ENCODE measurements around the gene OBP2A.

DNA sequence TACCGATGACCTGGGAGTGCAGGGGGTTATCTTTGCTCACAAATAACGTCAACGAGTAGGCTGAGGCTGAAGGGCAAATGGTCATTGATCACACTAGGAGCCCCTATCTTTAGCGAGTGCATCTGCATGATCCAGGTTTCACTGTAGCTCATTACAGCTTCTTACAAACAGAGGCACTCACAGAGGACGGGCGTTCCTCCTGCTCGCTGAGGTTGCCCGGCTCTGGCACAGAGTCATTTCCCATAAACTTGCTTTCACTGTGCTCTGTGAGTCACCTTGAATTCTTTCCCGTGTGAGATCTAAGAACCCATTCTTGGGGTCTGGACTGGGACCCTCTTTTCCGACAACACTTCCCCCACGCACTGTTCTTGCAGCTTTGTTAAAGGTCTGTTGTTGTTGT, 13.7 kb downstream of the OBP2A start:
- TF ChIP-seq, protein P1, sequence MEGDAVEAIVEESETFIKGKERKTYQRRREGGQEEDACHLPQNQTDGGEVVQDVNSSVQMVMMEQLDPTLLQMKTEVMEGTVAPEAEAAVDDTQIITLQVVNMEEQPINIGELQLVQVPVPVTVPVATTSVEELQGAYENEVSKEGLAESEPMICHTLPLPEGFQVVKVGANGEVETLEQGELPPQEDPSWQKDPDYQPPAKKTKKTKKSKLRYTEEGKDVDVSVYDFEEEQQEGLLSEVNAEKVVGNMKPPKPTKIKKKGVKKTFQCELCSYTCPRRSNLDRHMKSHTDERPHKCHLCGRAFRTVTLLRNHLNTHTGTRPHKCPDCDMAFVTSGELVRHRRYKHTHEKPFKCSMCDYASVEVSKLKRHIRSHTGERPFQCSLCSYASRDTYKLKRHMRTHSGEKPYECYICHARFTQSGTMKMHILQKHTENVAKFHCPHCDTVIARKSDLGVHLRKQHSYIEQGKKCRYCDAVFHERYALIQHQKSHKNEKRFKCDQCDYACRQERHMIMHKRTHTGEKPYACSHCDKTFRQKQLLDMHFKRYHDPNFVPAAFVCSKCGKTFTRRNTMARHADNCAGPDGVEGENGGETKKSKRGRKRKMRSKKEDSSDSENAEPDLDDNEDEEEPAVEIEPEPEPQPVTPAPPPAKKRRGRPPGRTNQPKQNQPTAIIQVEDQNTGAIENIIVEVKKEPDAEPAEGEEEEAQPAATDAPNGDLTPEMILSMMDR (IDR thresholded peaks at IDR 0.05) = no peak
- TF ChIP-seq POLR2A (IDR thresholded peaks at IDR 0.05) = no peak
